ENCODE measurements around the gene NAT10. TPM values are rescaled to one million over a fixed set of nuclear protein-coding genes. Genes with fewer than 3 reads are reported as not detected.
A peak's percentile ranks its signal among the peaks of the same experiment; 100 is the strongest.
"Not testable (repeated sequence)": the region's sequence is repeated elsewhere in the genome, so short reads cannot be mapped to it uniquely, and the experiment has no call there.

NAT10 gene
- polyA plus RNA-seq (ENCODE audit: insufficient read length): 61.6 TPM
- long read RNA-seq, donor 1, full-length matches to known transcripts: 2 of 25 reads
- long read RNA-seq, donor 1, partial matches to known transcripts: 23 of 25 reads
- long read RNA-seq, donor 1, other reads (novel, unspliced or antisense): 0 of 25 reads
- long read RNA-seq, donor 2, full-length matches to known transcripts: 2 of 21 reads
- long read RNA-seq, donor 2, partial matches to known transcripts: 19 of 21 reads
- long read RNA-seq, donor 2, other reads (novel, unspliced or antisense): 0 of 21 reads
- long read RNA-seq, donor 3, full-length matches to known transcripts: 2 of 7 reads
- long read RNA-seq, donor 3, partial matches to known transcripts: 5 of 7 reads
- long read RNA-seq, donor 3, other reads (novel, unspliced or antisense): 0 of 7 reads
- long read RNA-seq, donor 4: 0 reads
- long read RNA-seq, donor 5, full-length matches to known transcripts: 9 of 14 reads
- long read RNA-seq, donor 5, partial matches to known transcripts: 5 of 14 reads
- long read RNA-seq, donor 5, other reads (novel, unspliced or antisense): 0 of 14 reads
- long read RNA-seq, donor 6, full-length matches to known transcripts: 1 of 9 reads
- long read RNA-seq, donor 6, partial matches to known transcripts: 8 of 9 reads
- long read RNA-seq, donor 6, other reads (novel, unspliced or antisense): 0 of 9 reads
- long read RNA-seq, donor 7, full-length matches to known transcripts: 4 of 27 reads
- long read RNA-seq, donor 7, partial matches to known transcripts: 23 of 27 reads
- long read RNA-seq, donor 7, other reads (novel, unspliced or antisense): 0 of 27 reads
- long read RNA-seq, donor 8: 0 reads

DNA sequence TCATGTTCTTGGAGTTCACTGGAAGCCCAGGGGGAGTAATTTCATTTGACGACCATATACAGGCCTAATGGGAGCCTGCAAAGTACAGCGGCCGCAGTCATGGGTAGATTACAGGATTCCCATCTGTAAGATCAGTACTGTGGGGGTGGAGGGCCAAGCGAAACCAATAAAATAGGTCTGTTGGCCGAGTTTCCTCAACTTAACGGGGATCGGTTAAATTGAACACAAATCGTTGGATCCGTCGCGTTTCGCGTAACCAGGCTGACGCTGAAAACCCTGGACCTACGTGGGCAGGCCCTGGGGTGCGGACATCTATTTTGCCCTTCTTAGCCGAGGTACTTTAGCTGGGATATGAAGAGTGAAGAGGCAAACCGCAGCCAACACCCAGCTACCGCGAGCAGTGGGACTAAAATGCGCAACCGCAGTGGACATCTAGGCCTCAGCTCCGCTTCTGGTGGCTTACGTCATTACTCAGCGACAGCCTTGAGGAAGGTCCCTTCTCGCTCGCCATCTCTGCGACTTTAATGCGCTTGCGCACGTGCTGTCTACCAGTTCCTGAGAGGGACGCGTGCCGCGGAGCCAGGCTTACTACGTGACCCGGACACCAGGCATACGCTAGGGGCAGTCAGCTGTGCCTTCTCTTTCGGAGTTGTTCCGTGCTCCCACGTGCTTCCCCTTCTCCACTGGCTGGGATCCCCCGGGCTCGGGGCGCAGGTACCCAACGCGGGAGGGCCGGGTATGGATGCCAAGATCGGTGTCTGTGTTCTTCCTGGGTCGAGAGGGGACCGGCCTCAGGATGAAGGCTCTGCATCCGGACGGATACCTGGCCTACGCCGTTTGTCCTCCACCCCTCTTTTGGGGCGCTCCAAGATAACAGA is at the start of gene NAT10:
Gene NAT10 (plus strand): TSS at position 551 of the 878 bp plus-strand sequence. CDS start 2,597 bp downstream, outside the sequence.
- DNase-seq: peak; percentile 98

DNA sequence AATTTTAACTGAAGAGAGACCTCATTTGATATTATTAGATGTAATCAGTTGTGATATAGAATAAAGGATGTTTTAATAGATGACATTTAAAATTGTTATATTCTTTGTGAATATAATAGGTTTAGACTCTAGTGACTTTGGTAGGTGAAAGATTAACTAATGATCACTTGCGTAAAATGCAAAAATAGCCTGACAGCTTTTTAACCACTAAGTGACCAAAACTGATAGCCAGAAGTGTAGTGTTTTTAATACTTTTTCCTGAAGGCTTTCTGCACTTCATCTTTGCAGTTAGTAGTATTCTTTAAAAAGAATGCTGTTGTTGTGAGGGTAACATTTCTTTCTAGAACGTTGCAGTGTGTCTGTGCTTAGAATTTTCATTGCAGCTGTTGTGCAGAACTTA is 48.8 kb upstream of the NAT10 start:
- DNase-seq: no peak

DNA sequence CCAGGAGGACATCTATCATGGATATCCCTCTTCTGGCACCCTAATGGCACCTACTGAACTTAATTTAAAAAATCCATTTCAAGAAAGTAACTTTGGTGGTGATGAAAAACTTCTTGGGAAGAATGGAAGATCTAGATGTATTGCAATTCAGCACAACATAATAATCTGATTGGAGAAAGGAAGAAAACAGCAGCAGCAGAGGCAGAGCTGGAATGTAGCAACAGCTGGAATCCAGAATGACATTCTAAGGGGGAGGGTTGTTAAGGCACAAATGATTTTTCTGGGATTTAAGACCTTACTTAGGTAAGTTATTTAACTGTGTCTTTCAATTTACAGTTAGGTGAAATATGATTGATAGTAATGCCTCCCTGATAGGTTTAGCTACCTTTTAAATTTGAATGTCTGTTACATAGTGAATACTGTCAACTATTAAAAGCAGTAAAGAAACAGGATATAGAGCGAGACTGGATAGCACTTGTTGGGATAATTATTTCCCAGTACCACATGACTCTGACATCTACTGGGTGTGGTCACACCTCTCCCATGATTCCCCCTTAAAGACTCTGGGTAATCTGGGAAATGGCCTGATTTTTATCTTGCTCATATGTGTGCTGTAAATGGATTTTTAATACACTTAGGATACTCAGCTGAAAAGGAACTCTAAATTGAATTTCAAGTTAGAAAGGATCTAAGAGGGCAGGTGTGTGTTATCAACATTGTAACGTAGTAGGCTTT is 42.2 kb upstream of the NAT10 start:
- DNase-seq: no peak

DNA sequence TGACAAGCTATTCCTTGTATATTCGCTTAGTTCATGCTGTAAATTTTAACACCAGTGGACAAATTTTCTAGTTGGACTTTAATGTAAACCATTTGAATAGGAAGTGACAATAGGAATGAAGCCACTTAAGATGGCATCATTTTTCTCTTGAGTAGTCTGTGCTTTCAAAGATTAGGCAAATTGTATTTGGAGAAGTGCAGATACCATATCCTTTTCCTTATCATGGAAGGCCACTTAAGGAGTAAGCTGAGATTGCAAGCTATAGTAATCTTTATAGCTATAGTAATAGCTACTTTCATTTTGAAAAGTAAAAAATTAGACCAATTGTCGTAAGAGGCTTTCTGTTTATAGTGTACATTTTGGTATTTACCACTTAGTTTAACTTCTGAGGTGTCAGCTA is 41.1 kb upstream of the NAT10 start:
- no peak for DNase-seq

DNA sequence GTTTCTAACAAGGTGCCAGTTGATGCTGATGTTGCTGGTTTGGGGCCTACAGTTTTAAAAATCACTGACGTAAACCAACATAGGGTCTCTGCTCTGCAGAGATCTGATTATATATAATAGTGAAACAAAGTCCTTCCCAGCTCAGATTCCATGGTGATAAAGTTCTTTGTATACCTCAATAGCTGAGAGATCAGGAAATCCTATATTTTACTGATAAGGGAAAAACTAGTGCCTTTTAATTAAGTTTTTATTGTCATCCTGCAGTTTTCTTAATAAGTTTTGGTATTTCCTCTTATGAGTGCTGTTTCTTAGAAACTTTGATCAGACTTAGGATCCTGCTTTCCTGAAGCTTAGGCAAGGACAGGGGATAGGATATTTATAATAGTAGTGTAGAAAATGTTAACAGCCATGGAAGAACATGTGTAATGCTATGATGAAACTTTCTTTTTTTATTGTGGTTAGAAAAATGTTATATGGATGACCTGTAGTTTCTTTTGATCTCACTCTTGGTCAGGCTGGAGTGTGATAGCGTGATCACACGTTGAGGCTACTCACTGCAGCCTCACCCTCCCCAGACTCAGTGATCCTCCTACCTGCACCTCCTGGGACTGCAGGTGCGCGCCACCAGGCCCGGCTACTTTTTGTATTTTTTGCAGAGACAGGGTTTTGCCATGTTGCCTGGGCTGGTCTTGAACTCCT is 39.8 kb upstream of the NAT10 start:
- no peak for DNase-seq

DNA sequence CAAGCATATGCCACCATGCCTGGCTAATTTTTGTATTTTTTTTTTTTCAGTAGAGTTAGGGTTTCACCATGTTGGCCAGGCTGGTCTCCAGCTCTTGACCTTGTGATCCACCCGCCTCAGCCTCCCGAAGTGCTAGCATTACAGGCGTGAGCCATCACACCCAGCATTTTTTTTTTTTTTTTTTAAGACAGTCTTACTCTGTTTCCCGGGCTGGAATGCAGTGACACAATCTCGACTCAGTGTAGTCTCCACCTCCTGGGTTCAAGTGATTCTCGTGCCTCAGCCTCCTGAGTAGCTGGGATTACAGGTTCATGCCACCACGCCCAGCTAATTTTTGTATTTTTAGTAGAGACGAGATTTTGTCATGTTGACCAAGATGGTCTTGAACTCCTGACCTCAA is 38.7 kb upstream of the NAT10 start:
- DNase-seq: not testable (repeated sequence)

DNA sequence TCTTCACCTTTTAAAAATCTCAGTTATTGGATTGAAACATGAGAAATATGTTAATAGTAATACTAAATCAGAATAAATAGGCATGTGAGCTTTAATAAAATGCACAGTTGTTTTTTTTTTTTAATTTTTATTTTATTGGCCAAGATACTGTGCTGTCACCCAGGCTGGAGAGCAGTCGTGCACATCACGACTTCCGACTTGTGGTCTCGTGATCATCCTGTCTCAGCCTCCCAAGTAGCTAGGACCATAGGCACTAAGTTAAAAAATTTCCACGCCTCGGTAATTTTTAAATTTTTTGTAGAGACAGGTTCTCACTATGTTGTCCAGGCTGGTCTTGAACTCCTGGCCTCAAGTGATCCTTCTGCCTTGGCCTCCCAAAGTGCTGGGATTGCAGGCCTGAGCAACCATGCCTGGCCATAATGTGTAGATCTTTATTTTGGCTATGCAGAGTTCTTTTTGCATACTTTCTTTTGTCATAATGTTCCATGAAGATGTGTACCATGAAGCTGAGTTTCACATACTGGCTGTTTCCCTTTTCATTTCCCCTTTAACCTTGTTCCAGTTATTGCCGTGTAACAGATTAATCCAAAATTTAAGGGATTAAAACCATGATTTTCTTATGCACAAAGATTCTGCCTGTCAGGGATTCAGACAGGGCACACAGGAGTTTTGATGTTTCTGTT is 37.9 kb upstream of the NAT10 start:
- DNase-seq: no peak

DNA sequence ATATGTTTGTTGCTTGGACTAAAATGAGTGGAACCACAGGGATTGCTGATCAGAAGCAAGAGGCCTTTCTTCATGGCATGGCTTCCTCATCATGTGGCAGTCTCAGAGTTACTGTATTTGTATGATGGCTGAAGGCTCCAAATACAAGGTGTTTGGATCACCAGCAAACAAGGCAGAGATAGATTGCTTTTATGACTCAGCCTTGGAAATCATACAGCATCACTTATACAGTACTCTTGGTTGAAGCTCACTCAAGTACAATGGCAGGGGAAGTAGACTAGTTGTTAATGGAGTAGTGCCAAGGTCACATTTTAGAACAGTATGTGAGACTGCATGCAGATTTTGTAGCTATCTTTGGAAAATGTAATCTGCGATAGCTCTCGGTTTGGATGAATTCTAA is 37.3 kb upstream of the NAT10 start:
- no peak for DNase-seq

DNA sequence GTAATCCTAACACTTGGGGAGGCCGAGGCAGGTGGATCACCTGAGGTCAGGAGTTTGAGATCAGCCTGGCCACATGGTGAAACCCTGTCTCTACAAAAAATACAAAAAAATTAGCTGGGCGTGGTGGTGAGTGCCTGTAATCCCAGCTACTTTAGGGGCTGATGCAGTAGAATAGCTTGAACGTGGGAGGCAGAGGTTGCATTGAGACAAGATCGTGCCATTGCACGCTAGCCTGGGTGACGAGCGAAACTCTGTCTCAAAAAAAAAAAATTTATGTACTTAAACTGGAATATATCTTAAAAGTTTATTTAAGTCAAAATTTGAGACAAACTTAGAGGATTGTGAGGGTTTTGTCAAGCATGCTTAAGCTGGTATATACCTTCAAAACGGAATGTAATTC is 34.1 kb upstream of the NAT10 start:
- not testable (repeated sequence) for DNase-seq

DNA sequence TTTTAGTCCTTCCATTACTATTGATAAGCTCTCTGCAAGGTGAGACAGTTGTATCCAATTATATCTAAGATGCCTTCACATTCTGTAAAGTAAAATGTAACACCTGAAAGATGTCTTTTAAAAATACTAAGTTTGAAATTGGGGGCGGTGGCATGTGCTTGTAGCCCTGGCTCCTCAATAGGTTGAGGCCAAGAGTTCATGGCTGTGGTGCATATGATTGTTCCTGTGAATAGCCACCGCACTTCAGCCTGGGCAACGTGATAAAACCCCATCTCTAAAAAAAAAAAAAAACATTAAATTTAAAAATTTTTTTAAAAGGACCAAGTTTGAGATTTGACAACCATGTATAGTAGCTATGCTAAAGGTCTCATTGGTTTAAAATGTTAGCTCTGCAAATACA is 33.4 kb upstream of the NAT10 start:
- no peak for DNase-seq

DNA sequence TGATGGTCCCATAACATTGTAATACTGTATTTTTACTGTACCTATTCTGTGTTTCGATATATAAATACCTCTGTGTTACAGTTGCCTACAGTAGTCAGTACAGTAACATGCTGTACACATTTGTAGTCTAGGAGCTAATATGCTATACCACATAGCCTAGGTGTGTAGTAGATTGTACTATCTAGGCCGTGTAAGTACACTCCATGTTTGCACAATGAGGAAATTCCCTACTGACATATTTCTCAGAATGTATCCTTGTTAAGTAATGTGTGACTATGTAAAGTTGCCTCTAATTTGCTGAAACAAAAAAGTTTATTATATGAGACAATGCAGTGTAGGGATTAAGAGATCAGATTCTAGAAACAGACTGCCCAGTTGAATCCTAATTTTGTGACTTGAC is 32.6 kb upstream of the NAT10 start:
- no peak for DNase-seq

DNA sequence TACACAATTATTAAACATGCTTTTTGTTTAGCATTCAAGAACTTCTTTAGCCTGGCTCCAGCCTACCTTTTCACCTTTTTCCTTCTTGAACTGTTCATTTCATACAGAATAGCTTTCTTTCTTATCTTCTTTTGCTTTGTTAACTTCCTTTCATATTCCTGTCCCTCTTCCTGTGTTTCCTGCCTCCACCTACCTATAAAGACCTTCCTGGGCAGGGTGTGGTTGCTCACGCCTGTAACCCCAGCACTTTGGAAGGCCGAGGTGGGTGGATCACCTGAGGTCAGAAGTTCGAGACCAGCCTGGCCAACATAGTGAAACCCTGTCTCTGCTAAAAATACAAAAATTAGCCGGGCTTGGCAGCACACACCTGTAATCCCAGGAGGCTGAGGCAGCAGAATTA is 31.0 kb upstream of the NAT10 start:
- no peak for DNase-seq

DNA sequence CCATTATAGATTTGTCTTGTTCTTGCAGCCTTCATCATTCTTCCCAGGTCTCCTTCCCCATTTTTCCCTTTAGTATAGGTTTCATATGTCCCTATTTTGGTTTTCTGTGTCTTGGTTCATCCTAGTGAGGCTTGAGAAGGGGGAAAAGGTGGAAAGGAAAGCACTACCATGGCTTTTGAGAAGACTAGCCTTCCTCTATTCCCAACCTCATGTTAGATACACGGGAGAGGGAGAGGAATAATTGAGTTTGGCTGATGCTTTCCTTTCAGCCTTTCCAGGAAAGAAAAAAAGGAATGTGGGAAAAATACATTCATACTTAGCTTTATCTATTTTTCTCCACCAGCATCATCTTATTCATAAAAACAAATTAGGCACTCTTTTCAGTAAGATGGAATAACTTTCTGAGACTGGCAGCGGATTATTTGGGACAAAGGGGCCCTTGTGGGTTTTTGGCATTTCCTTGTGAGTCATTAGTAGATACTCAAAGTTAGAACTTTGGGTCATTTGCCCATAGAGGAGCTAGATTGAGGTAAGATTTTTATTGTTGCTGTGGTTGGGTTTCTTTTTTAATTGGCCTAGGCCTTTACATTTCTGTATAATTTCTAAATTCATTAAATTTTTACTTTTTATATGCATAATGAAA is 30.1 kb upstream of the NAT10 start:
- DNase-seq: no peak

DNA sequence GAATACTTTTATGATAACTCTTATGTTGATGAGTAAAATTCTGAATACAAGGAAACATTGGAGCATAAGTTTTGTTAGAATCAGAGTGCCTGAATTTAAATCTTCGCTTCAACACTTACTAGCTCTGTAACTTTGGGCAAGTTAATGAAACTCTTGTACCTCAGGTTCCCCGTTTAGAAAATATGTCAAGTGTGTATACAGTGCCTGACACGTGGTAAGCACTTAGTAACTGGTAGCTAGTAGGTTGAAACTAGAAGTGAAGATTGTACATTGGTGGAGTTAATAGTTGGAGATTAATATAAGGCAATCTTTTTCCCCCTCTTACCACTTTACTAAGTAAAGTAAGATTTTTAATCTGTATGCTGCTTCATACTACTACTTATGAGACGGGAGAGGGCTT is 24.8 kb upstream of the NAT10 start:
- DNase-seq: no peak

DNA sequence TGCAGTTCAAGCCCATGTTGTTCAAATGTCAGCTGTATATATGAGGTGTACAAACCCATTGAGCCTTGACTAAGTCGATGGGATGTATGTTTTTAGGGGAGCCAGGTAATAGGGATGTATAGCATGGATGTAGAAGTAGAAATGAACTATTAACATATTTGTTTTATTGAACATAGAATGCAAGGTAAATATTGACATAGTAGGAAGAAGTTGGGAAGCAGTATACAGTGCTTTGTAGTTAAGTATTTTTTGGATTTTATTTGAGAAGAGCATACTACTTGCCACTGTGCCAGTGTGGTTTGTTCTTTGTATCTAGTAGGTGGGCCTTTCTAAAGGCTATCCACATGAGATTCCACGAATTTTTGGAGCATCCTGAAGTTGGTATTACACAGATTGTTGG is 20.8 kb upstream of the NAT10 start:
- DNase-seq: no peak

DNA sequence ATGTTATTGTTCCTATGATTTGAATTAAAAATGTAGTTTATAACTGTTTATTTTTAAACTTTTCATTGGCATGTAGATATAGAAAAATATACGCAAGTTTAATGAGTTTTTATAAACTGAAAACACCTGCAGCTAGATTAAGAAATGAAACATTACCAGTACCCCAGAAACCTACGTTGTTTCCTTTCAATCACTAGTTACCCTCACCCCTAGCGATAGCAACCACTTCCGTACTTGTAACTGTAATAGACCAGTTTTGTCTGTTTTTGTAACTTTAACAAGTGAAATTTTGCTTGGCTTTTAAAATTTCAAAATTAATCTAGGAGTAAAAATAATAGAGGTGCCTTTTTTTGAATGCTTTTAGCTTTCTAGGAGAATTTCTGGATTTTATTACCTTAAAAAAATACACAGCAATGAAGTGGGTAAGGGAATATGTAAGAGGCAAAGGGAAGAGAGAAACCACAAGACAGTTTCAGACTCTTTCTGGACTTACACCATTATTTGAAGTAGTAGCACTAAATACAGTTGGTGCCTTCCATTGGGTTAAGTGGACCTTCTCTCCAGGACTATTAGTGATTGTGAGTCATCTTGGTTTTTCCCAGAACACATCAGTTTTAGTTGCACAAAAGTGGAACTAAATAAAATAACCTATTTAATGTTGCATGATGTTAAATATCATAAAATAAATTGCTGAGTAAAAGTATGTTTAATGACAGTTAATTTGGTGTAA is 18.7 kb upstream of the NAT10 start:
- DNase-seq: no peak

DNA sequence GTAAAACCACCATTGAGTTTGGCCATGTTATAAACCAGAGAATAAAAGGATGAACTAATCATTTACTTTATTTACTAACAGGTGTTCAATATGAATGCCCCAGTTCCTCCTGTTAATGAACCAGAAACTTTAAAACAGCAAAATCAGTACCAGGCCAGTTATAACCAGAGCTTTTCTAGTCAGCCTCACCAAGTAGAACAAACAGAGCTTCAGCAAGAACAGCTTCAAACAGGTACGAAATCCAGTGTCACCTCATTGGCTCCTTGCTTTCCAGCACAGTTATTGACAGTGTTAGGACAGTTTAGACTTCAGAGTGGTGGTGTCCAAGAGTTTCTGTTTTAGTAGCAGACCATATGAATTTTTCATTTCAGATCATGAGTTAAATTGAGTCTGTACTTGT is 13.6 kb upstream of the NAT10 start:
- DNase-seq: no peak

DNA sequence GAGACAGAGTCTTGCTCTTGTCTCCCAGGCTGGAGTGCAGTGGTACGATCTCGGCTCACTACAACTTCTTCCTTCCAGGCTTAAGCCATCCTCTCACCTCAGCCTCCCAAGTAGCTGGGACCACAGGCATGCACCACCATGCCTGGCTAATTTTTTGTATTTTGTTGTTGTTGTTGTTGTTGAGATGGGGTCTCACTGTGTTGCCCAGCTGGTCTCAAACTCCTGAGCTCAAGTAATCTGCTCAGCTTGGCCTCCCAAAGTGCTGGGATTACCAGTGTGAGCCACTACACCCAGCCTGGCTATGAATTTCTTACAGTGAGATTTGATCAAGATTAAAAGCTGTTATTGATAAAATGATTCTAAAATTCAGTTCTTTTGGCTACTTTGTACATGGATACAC is 10.5 kb upstream of the NAT10 start:
- not testable (repeated sequence) for DNase-seq

DNA sequence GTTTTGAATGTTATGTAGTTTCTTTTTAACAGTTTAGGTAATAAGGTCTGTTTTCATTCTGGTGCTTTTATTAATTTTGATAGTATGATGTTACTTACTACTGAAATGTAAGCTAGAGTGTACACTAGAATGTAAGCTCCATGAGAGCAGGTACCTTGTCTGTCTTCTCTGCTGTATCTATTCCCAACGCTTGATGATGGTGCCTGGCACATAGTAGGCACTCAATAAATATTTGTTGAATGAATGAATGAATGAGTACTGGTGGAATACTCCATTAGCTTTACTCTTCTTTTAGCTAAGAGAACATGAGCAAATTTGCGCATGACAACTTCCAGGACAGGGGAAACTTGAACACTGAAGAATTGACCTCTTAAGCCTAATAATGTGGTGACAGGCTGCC is 6.6 kb upstream of the NAT10 start:
- DNase-seq: no peak

All from left kidney (tissue), 8 donors.